ENCODE results near the gene CYB561D2. TPM values are rescaled to one million over a fixed set of nuclear protein-coding genes. Genes with fewer than 3 reads are reported as not detected.

CYB561D2 gene
- polyA plus RNA-seq, 1 experiment, result 14.5 TPM

GRCh38 chr3:50355829-50356552 lies 5.3 kb downstream of the CYB561D2 start:
- Histone ChIP-seq H3K9me3 (ENCODE audit: control insufficient read depth, insufficient read depth, low read length) (peaks cover 6% of the 10 kb centered on the region; the same call in 1 of the 2 replicates), H3K27ac (ENCODE audit: low read depth, low read length) (peak overlapping the region; percentile 34), H3K27me3 (ENCODE audit: control insufficient read depth, insufficient read depth, low read length) (no peaks in the 10 kb centered on the region), H3K4me3 (ENCODE audit: low read depth, low read length) (peak overlapping the region; percentile 99)
- CTCF ChIA-PET, result no interaction called here
- no peak for DNase-seq (ENCODE audit: low read depth, low spot score)
- no peak for TF ChIP-seq CTCF (IDR thresholded peaks at IDR 0.05; ENCODE audit: low read depth, low read length)
- POLR2A ChIA-PET, result interaction anchor here (0.5 to 1.4 kb wide), 2 partner anchors 8 to 11 kb away, joined by 3 to 4 read pairs; no protein-coding TSS in a partner anchor

- H3K27ac ChIP-seq (ENCODE audit: low read depth, low read length), result no peak overlapping the region
- no peaks in the 10 kb centered on the region for H3K27me3 ChIP-seq (ENCODE audit: control insufficient read depth, insufficient read depth, low read length)
- TF ChIP-seq CTCF (IDR thresholded peaks at IDR 0.05; ENCODE audit: low read depth, low read length), result no peak
- ChIA-PET CTCF (interaction anchor here (0.7 to 1.4 kb wide), 4 partner anchors 9 to 1326 kb away, joined by 3 to 7 read pairs (median 4); no protein-coding TSS in a partner anchor), POLR2A (interaction anchor here (0.5 to 1.4 kb wide), 2 partner anchors 9 to 11 kb away, joined by 3 to 4 read pairs; no protein-coding TSS in a partner anchor)
- no peak for DNase-seq (ENCODE audit: low read depth, low spot score)
- H3K4me3 ChIP-seq (ENCODE audit: low read depth, low read length), result peak overlapping the region; percentile 99
- peaks cover 6% of the 10 kb centered on the region; the same call in 1 of the 2 replicates for H3K9me3 ChIP-seq (ENCODE audit: control insufficient read depth, insufficient read depth, low read length)
Observed at GRCh38 chr3:50356553-50356952, 5.9 kb downstream of the CYB561D2 start.

- Histone ChIP-seq H3K27me3 (ENCODE audit: control insufficient read depth, insufficient read depth, low read length) (no peaks in the 10 kb centered on the region), H3K27ac (ENCODE audit: low read depth, low read length) (no peak overlapping the region), H3K4me3 (ENCODE audit: low read depth, low read length) (peak overlapping the region; percentile 99), H3K9me3 (ENCODE audit: control insufficient read depth, insufficient read depth, low read length) (peaks cover 6% of the 10 kb centered on the region; the same call in 1 of the 2 replicates)
- ChIA-PET CTCF (interaction anchor here (0.5 to 1.4 kb wide), 4 partner anchors 10 to 259 kb away, joined by 3 to 7 read pairs (median 4); no protein-coding TSS in a partner anchor), POLR2A (interaction anchor here (1.4 kb wide), 1 partner anchor 10 kb away, joined by 3 read pairs; no protein-coding TSS in a partner anchor)
- DNase-seq (ENCODE audit: low read depth, low spot score), result no peak
- no peak for TF ChIP-seq CTCF (IDR thresholded peaks at IDR 0.05; ENCODE audit: low read depth, low read length)
Observed at GRCh38 chr3:50357481-50357880, 6.8 kb downstream of the CYB561D2 start.

- DNase-seq (ENCODE audit: low read depth, low spot score), result no peak
- Histone ChIP-seq H3K27me3 (ENCODE audit: control insufficient read depth, insufficient read depth, low read length) (no peaks in the 10 kb centered on the region), H3K9me3 (ENCODE audit: control insufficient read depth, insufficient read depth, low read length) (peaks cover 6% of the 10 kb centered on the region; the same call in 1 of the 2 replicates), H3K27ac (ENCODE audit: low read depth, low read length) (peak overlapping the region; percentile 57), H3K4me3 (ENCODE audit: low read depth, low read length) (peak overlapping the region; percentile 99)
- TF ChIP-seq CTCF (IDR thresholded peaks at IDR 0.05; ENCODE audit: low read depth, low read length), result no peak
- ChIA-PET CTCF (no interaction called here), POLR2A (no interaction called here)
Observed at GRCh38 chr3:50358355-50358910, 7.8 kb downstream of the CYB561D2 start.

Data from AG04450 (cell line).